HG03342 (cell line): ENCODE data around the gene FAM193B.
"Not testable (repeated sequence)": the region's sequence is repeated elsewhere in the genome, so short reads cannot be mapped to it uniquely, and the experiment has no call there.

Experiments
- ATAC-seq: cut with Tn5 transposase; IDR thresholded peaks from one replicate; pipeline ENCODE4 v1.9.1; 2021; ENCODE audit warnings: mild to moderate bottlenecking, moderate library complexity; ENCODE audit not compliant: unreplicated experiment

The FAM193B gene

GRCh38 chr5:177578316-177578715, 24.0 kb upstream of the FAM193B start:
- ATAC-seq: no peak

GRCh38 chr5:177576169-177576568, 21.8 kb upstream of the FAM193B start:
- ATAC-seq: no peak

GRCh38 chr5:177575488-177575887, 21.1 kb upstream of the FAM193B start:
- ATAC-seq: no peak

- ATAC-seq: no peak
These were observed 15.5 kb upstream of the FAM193B start for GRCh38 chr5:177569894-177570293.

- no peak for ATAC-seq
These were observed 14.0 kb upstream of the FAM193B start for GRCh38 chr5:177568326-177568725.

- no peak for ATAC-seq
These were observed 10.7 kb upstream of the FAM193B start for GRCh38 chr5:177565046-177565445.

- not testable (repeated sequence) for ATAC-seq
These were observed 5.1 kb upstream of the FAM193B start for GRCh38 chr5:177559446-177559941.

GRCh38 chr5:177557796-177558195, 3.4 kb upstream of the FAM193B start:
- no peak for ATAC-seq

- ATAC-seq: no peak
These were observed 2.8 kb upstream of the FAM193B start for GRCh38 chr5:177557041-177557647.

GRCh38 chr5:177555665-177556064, 1.3 kb upstream of the FAM193B start:
- ATAC-seq: no peak

GRCh38 chr5:177555228-177555627, 865 bp upstream of the FAM193B start:
- no peak for ATAC-seq

GRCh38 chr5:177553671-177554429, 513 bp downstream of the FAM193B start:
- peak; percentile 33 for ATAC-seq

- no peak for ATAC-seq
These were observed 1.4 kb downstream of the FAM193B start for GRCh38 chr5:177552839-177553455.

GRCh38 chr5:177550122-177550521, 4.2 kb downstream of the FAM193B start:
- ATAC-seq: no peak

GRCh38 chr5:177548495-177548894, 5.9 kb downstream of the FAM193B start:
- no peak for ATAC-seq

- no peak for ATAC-seq
These were observed 6.6 kb downstream of the FAM193B start for GRCh38 chr5:177547736-177548135.

- ATAC-seq: no peak
These were observed 8.1 kb downstream of the FAM193B start for GRCh38 chr5:177546258-177546741.

GRCh38 chr5:177545487-177546257, 8.7 kb downstream of the FAM193B start:
- ATAC-seq: no peak

GRCh38 chr5:177542816-177543465, 11.4 kb downstream of the FAM193B start:
- no peak for ATAC-seq

GRCh38 chr5:177540438-177540837, 13.9 kb downstream of the FAM193B start:
- no peak for ATAC-seq
